Measurements from ENCODE around the gene PTPRT.

Gene PTPRT

DNA sequence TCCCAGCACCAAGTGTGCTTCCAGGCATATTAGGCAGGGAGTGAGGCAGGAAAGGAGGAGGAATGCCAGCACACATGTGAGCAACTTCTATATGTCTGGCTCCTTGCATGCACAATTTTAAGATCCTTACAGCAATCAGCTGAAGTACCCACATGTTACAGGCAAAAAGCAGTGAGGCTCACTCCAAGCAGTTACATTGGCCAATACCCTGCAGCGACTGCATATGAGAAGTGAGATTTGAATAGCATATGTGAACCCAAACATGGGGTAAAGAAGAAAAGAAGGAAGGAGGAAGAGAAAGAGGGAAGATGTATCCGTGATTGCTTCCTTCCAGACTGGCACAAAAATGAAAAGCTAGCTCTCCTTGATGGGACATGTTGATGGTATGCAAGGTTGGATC lies 193.6 kb downstream of the PTPRT start:
- no peak overlapping the region for H3K4me3 ChIP-seq (ENCODE audit: low read depth, low read length)
- TF ChIP-seq CTCF (IDR thresholded peaks at IDR 0.05; ENCODE audit: borderline replicate concordance, insufficient read depth, low read depth, low read length) = no peak

DNA sequence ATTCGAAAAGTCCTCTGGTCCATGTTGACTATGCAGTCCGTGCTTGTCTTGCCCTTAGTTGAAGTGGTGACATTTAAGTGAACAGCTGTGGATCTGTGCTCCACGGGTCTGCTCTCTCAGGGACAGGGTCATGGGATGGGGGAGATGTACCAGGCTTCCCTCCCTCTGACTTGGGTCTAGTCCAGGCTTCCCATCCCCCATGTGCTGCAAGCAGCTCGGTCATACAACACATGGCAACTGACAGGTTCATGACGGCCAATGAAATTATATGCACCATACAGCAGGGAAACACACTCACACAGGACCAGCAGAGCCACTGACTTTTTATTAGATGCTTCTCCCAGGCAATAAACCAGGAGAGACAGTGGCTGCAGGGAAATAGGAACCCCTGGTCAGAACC lies 201.4 kb downstream of the PTPRT start:
- TF ChIP-seq CTCF (IDR thresholded peaks at IDR 0.05; ENCODE audit: borderline replicate concordance, insufficient read depth, low read depth, low read length) = no peak
- H3K4me3 ChIP-seq (ENCODE audit: low read depth, low read length) = no peak overlapping the region

- TF ChIP-seq CTCF (IDR thresholded peaks at IDR 0.05; ENCODE audit: borderline replicate concordance, insufficient read depth, low read depth, low read length) = no peak
- no peak overlapping the region for H3K4me3 ChIP-seq (ENCODE audit: low read depth, low read length)
These were observed 202.2 kb downstream of the PTPRT start for GRCh38 chr20:42987376-42988114.

DNA sequence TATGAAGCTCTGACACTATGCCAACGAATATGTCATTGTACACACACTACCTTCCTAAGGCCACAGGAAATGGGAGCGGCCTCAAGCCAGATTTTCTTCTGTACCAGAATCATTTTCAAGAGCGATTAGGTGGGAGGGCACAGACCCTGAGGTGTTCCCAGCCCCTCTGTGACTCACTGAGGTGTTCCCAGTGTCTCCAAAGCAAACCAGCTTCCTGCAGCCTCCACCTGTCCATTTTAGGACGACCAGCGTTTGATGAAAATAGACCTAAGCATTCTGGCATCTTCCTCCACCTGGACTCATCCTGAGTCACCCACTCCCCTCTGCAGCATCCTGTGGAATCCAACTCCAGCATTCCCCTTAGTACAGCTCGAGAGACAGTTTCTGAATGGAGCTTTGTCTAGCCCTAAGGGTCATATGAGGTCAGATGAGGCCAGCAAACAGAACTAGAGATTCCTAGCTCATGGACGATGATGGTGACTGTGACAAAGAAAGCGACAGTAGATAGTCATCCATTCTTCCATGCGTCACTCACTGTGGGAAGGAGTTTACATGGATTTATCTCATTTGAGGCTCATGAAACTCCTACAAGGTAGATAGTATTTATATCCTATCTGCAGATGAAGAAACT lies 203.4 kb downstream of the PTPRT start:
- no peak overlapping the region for H3K4me3 ChIP-seq (ENCODE audit: low read depth, low read length)
- no peak for TF ChIP-seq CTCF (IDR thresholded peaks at IDR 0.05; ENCODE audit: borderline replicate concordance, insufficient read depth, low read depth, low read length)

GRCh38 chr20:42985628-42986027 lies 204.1 kb downstream of the PTPRT start:
- TF ChIP-seq CTCF (IDR thresholded peaks at IDR 0.05; ENCODE audit: borderline replicate concordance, insufficient read depth, low read depth, low read length) = no peak
- H3K4me3 ChIP-seq (ENCODE audit: low read depth, low read length) = no peak overlapping the region

DNA sequence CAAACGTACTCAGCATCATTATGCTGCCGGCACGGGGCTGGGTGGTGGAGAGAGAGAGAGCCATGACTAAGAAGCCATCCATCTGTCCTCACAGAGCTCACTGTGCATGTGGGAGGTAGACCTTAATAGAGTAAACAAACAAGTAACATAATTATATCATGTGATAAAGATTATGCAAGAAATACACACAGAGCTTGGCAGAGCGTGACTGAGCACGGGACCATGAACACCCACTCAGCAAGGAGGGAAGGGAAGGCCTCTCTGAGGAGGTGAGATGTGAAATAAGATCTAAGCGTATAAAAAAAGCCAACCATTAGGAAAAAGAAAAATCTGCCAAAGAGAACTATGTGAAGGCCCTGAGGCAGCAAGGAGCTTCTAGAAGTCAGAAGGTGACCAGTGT lies 207.5 kb downstream of the PTPRT start:
- no peak overlapping the region for H3K4me3 ChIP-seq (ENCODE audit: low read depth, low read length)
- TF ChIP-seq CTCF (IDR thresholded peaks at IDR 0.05; ENCODE audit: borderline replicate concordance, insufficient read depth, low read depth, low read length) = no peak

DNA sequence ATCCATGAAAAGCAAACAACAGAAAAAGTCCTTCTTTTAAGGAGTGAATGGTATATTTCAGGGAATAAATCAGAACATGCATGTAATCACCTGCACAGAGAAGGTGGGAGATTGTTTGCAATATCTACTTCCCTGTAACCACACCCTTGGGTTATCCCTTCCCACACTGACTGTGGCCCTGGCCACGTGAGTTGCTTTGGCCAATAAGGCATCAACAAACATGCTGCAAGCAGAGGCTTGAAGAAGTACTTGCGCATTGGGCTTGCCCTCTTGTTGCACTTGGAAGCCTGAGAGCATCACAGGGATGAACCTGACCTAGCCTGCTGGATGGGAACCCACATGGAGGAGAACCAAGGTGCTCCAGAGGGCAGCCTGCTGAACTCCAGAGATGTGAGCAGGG lies 208.5 kb downstream of the PTPRT start:
- no peak for TF ChIP-seq CTCF (IDR thresholded peaks at IDR 0.05; ENCODE audit: borderline replicate concordance, insufficient read depth, low read depth, low read length)
- no peak overlapping the region for H3K4me3 ChIP-seq (ENCODE audit: low read depth, low read length)

Data from GM12875 (cell line).